ENCODE results near the gene RABEP2.
A peak's percentile ranks its signal among the peaks of the same experiment; 100 is the strongest.

Gene RABEP2

GRCh38 chr16:28865001-28865688 lies 59.9 kb downstream of the RABEP2 start:
- H3K27me3 ChIP-seq (ENCODE audit: insufficient read depth, poor library complexity, severe bottlenecking), result no peaks in the 10 kb centered on the region
- TF ChIP-seq, protein P1, sequence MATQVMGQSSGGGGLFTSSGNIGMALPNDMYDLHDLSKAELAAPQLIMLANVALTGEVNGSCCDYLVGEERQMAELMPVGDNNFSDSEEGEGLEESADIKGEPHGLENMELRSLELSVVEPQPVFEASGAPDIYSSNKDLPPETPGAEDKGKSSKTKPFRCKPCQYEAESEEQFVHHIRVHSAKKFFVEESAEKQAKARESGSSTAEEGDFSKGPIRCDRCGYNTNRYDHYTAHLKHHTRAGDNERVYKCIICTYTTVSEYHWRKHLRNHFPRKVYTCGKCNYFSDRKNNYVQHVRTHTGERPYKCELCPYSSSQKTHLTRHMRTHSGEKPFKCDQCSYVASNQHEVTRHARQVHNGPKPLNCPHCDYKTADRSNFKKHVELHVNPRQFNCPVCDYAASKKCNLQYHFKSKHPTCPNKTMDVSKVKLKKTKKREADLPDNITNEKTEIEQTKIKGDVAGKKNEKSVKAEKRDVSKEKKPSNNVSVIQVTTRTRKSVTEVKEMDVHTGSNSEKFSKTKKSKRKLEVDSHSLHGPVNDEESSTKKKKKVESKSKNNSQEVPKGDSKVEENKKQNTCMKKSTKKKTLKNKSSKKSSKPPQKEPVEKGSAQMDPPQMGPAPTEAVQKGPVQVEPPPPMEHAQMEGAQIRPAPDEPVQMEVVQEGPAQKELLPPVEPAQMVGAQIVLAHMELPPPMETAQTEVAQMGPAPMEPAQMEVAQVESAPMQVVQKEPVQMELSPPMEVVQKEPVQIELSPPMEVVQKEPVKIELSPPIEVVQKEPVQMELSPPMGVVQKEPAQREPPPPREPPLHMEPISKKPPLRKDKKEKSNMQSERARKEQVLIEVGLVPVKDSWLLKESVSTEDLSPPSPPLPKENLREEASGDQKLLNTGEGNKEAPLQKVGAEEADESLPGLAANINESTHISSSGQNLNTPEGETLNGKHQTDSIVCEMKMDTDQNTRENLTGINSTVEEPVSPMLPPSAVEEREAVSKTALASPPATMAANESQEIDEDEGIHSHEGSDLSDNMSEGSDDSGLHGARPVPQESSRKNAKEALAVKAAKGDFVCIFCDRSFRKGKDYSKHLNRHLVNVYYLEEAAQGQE (IDR thresholded peaks at IDR 0.05; ENCODE audit: insufficient replicate concordance, low read depth), result no peak
- TF ChIP-seq POLR2AphosphoS5 (IDR thresholded peaks at IDR 0.05; ENCODE audit: low read depth) (no peak), CTCF (IDR thresholded peaks at IDR 0.05; ENCODE audit: insufficient read depth, low read length) (no peak), SPI1 (IDR thresholded peaks at IDR 0.05; ENCODE audit: borderline replicate concordance, low read depth) (no peak), GABPA (IDR thresholded peaks at IDR 0.05; ENCODE audit: low read depth) (no peak)
- H3K4me3 ChIP-seq (replicated peaks; ENCODE audit: insufficient read depth, low read length), result no peak overlapping the region
- no peak overlapping the region for H3K27ac ChIP-seq (replicated peaks)
- DNase-seq (ENCODE audit: low read depth in 1 of 2, low spot score in 1 of 2), result no peak

DNA sequence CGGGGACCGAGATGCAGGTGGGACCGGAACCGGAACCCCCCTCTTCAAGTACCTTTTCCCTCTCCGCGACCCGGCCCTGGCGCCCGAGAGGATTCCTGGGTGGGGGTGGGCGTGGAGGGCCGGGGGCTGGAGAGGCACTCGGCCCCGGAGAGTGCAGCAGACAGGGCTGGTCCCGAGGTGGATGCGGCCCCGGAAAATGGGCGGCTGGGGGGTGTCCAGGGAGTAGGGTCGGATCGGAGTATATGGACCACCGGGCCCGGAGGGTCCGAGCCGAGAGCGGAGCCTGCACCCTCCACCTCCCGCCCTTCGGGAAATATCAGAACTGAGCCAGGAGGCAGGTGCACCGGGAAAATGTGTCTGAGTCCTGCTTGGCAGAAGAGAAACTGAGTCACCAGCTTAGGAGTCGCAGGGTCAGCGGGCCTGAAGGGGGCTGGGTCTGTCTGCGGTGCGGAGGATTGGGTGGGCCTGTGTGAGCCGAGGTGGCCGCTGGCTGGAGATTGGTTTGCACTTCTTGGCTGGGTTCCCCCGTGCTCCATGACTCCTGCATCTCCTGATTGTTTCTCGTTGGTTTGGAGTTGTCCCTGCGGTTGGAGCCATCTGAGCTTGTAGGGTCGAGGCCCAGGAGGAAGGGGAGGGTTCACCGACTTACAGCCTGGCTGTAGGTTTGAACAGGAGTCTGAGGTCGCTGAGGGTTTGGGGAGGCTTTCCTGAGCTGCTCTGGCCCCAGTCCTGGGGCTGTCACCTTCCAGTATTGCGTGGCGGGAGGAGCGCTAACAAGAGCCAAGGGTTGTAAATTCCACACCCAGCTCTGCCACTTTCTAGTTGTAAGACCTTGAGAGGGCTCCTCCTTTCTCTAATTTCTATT lies 60.9 kb downstream of the RABEP2 start:
- Histone ChIP-seq H3K27ac (replicated peaks) (peak overlapping the region; percentile 91), H3K4me3 (replicated peaks; ENCODE audit: insufficient read depth, low read length) (peak overlapping the region; percentile 91), H3K27me3 (ENCODE audit: insufficient read depth, poor library complexity, severe bottlenecking) (no peaks in the 10 kb centered on the region)
- TF ChIP-seq GABPA (IDR thresholded peaks at IDR 0.05; ENCODE audit: low read depth) (peak; percentile 90; the same call in 1 of the 2 replicates), POLR2AphosphoS5 (IDR thresholded peaks at IDR 0.05; ENCODE audit: low read depth) (no peak)
- peak in 1 of 2 experiments; percentile 13 for DNase-seq (ENCODE audit: low read depth in 1 of 2, low spot score in 1 of 2)

- H3K4me3 ChIP-seq (replicated peaks; ENCODE audit: insufficient read depth, low read length), result no peak overlapping the region
- H3K27ac ChIP-seq (replicated peaks), result no peak overlapping the region
- no peaks in the 10 kb centered on the region for H3K27me3 ChIP-seq (ENCODE audit: insufficient read depth, poor library complexity, severe bottlenecking)
- no peak for DNase-seq (ENCODE audit: low read depth in 1 of 2, low spot score in 1 of 2)
- TF ChIP-seq CTCF (IDR thresholded peaks at IDR 0.05; ENCODE audit: insufficient read depth, low read length) (no peak), GABPA (IDR thresholded peaks at IDR 0.05; ENCODE audit: low read depth) (no peak), SPI1 (IDR thresholded peaks at IDR 0.05; ENCODE audit: borderline replicate concordance, low read depth) (no peak), POLR2AphosphoS5 (IDR thresholded peaks at IDR 0.05; ENCODE audit: low read depth) (no peak)
- TF ChIP-seq, protein P1 (IDR thresholded peaks at IDR 0.05; ENCODE audit: insufficient replicate concordance, low read depth), result no peak
These were observed 65.7 kb downstream of the RABEP2 start for GRCh38 chr16:28859326-28859725.

DNA sequence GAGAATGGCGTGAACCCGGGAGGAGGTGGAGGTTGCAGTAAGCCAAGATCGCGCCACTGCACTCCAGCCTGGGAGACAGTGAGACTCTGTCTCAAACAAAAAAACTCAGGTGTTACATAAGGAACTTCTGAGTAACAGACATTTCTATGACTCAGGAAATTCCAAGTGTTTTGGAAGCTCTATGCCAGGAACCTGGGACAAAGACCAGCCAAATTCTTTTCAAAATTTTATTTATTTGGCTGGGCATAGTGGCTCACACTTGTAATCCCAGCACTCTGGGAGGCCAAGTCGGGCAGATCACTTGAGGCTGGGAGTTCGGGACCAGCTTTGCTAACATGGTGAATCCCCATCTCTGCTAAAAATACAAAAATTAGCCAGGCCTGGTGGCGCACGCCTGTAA lies 66.6 kb downstream of the RABEP2 start:
- Histone ChIP-seq H3K4me3 (replicated peaks; ENCODE audit: insufficient read depth, low read length) (no peak overlapping the region), H3K27ac (replicated peaks) (no peak overlapping the region), H3K27me3 (ENCODE audit: insufficient read depth, poor library complexity, severe bottlenecking) (no peaks in the 10 kb centered on the region)
- TF ChIP-seq CTCF (IDR thresholded peaks at IDR 0.05; ENCODE audit: insufficient read depth, low read length), result no peak
- TF ChIP-seq GABPA (IDR thresholded peaks at IDR 0.05; ENCODE audit: low read depth), result no peak
- no peak for TF ChIP-seq SPI1 (IDR thresholded peaks at IDR 0.05; ENCODE audit: borderline replicate concordance, low read depth)
- TF ChIP-seq POLR2AphosphoS5 (IDR thresholded peaks at IDR 0.05; ENCODE audit: low read depth), result no peak
- TF ChIP-seq, protein P1 (IDR thresholded peaks at IDR 0.05; ENCODE audit: insufficient replicate concordance, low read depth), result no peak
- no peak for DNase-seq (ENCODE audit: low read depth in 1 of 2, low spot score in 1 of 2)

Measured in HL-60 (cell line).